Transverse colon (tissue), 4 donors: ENCODE results near the gene ADGRG3. TPM values are rescaled to one million over a fixed set of nuclear protein-coding genes. Genes with fewer than 3 reads are reported as not detected.
"Not testable (repeated sequence)": the region's sequence is repeated elsewhere in the genome, so short reads cannot be mapped to it uniquely, and the experiment has no call there.

Experiments
- DNase-seq: peaks from one replicate; pipeline ENCODE4 v3.0.0-alpha.2; 2019
- H3K27ac ChIP-seq, 4 donors: fragments of 200-600 bp; sonication (generic); 2 replicates each; pipeline ENCODE4 v1.5.1; 2016 to 2018; ENCODE audit warnings: inconsistent platforms in 4 of 4
- H3K27me3 ChIP-seq: fragments of 200-600 bp; sonication (generic); 2 replicates; pipeline ENCODE4 v1.5.1; 2017; ENCODE audit warnings: inconsistent platforms
- H3K36me3 ChIP-seq, 4 donors: fragments of 200-600 bp; sonication (generic); 2 replicates each; pipeline ENCODE4 v1.5.1; 2017 to 2019; ENCODE audit warnings: inconsistent platforms in 4 of 4
- H3K4me1 ChIP-seq, 4 donors: fragments of 200-600 bp; sonication (generic); 2 replicates each; pipeline ENCODE4 v1.5.1; 2017 to 2020; ENCODE audit warnings: inconsistent platforms in 4 of 4
- H3K4me3 ChIP-seq, 4 donors: fragments of 200-600 bp; sonication (generic); 1 replicate in 1 of 4; 2 replicates in 3 of 4; pipeline versions ENCODE4 v1.5.1 to v1.6.1; 2017 to 2019; ENCODE audit warnings: inconsistent platforms in 4 of 4
- H3K9me3 ChIP-seq, 2 donors: fragments of 200-600 bp; sonication (generic); 2 replicates each; pipeline ENCODE4 v1.5.1; 2017 to 2019; ENCODE audit warnings: inconsistent platforms in 2 of 2
- EP300 ChIP-seq: sonication (generic); formaldehyde crosslinking; IDR thresholded peaks from one replicate; pipeline ENCODE4 v1.6.1; 2017; ENCODE audit warnings: antibody characterized with exemption, low read depth
- POLR2A ChIP-seq: fragments of 450-650 bp; IDR thresholded peaks from one replicate; pipeline ENCODE4 v1.6.1; 2016; ENCODE audit warnings: antibody characterized with exemption, mild to moderate bottlenecking, moderate library complexity
- POLR2AphosphoS5 ChIP-seq, 3 donors: sonication (generic); formaldehyde crosslinking; IDR thresholded peaks; one replicate each; pipeline ENCODE4 v1.6.1; 2016; ENCODE audit warnings: antibody characterized with exemption in 3 of 3
- WGBS, 2 donors: methylation state at CpG; one replicate each; pipeline ENCODE4 v1.1.5; 2018; ENCODE audit warnings: low coverage in 1 of 2; 5-methylcytosine and 5-hydroxymethylcytosine counted together
- in situ Hi-C, 4 donors: fragments of 200-750 bp; cut with MboI; loops; one replicate each; pipeline versions ENCODE4 v1.15.0 to v1.15.1; 2017; ENCODE audit warnings: low sequenced_read_pairs in 3 of 4, low pct_ligation_motif_present in 1 of 4, low pct_unique_long_range_greater_than_20kb in 1 of 4
- intact Hi-C: fragments of 100-400 bp; cut with DNase I; formaldehyde crosslinking; loops from one replicate; pipeline ENCODE4 v1.15.1; 2023; ENCODE audit warnings: low total_unique reads
- total RNA-seq, 4 donors: library from RNA; depleted of rRNA; stranded (reverse); fragments of >200 nt; gene quantifications; one replicate each; pipeline ENCODE4 v1.1.0, GENCODE V29; 2016
- TF ChIP-seq, protein P1 (sequence below), 5 experiments: fragments of 200-600 bp in 3 of 5; fragments of 450-650 bp in 2 of 5; sonication (generic) in 3 of 5; IDR thresholded peaks; 1 replicate in 2 of 5; 2 replicates in 3 of 5; pipeline ENCODE4 v1.5.1; 2016 to 2017; ENCODE audit warnings: antibody characterized with exemption in 5 of 5, inconsistent platforms in 3 of 5, mild to moderate bottlenecking in 2 of 5, moderate library complexity in 1 of 5

The ADGRG3 gene
- total RNA-seq, 4 donors from 2014 or later: 1.5 to 2.7 (median 2.2) TPM; not detected in 1

DNA sequence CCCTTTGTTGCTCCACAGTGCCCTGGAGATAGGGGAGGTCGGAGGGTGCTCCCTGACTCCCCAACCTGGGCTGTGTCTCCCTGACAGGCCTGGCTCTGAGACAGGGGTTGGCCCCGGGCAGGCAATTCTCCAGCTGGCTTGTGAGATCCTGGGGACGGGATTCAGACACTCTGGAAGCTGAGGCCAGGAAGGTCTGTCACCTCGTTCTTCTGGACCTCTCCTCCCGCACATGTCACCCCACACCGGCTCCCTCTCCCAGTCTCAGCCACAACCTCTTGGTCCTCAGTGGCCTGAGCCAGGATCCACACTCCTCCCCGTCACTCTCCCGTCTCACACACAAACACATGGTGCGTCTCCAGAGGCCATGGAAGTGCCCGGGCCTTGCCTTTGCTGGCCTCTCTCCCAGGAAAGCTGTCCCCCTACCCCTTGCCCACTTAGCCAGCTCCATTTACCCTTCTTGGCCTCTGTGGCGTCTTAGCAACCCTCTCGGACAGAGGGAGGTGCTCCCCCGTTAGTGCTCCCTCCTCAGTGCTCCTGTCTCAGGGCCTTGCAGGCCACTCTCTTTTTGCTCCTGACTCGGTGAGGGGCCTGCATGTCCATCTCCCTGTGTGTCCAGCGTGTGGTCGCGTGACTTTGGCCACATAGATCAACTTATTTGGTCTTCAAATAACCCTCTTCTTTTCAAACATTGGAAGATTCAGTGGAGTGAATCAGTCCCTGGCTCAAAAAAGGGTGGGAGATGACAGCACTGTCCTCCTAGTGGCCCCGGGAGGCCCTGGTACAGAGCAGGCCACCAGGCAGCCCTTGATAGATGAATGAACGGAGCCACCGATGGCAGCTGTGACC is 747 bp downstream of the ADGRG3 start:
- Histone ChIP-seq H3K9me3 (no peaks in the 10 kb centered on the region), H3K27ac (no peak overlapping the region), H3K36me3 (no peaks in the 10 kb centered on the region), H3K4me1 (no peaks in the 10 kb centered on the region), H3K4me3 (no peak overlapping the region), H3K27me3 (no peaks in the 10 kb centered on the region)
- TF ChIP-seq EP300 (no peak), POLR2A (no peak), POLR2AphosphoS5 (IDR thresholded peaks at IDR 0.05) (no peak)
- TF ChIP-seq, protein P1, sequence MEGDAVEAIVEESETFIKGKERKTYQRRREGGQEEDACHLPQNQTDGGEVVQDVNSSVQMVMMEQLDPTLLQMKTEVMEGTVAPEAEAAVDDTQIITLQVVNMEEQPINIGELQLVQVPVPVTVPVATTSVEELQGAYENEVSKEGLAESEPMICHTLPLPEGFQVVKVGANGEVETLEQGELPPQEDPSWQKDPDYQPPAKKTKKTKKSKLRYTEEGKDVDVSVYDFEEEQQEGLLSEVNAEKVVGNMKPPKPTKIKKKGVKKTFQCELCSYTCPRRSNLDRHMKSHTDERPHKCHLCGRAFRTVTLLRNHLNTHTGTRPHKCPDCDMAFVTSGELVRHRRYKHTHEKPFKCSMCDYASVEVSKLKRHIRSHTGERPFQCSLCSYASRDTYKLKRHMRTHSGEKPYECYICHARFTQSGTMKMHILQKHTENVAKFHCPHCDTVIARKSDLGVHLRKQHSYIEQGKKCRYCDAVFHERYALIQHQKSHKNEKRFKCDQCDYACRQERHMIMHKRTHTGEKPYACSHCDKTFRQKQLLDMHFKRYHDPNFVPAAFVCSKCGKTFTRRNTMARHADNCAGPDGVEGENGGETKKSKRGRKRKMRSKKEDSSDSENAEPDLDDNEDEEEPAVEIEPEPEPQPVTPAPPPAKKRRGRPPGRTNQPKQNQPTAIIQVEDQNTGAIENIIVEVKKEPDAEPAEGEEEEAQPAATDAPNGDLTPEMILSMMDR (IDR thresholded peaks at IDR 0.05): no peak
- no peak for DNase-seq
- intact Hi-C loops: no loop called here
- in situ Hi-C loops: no loop called here
- 88% methylated on average over 20 of the region's 20 CpGs; no CpG with 5 or more reads in 1 of the 2 donors for WGBS, 2 donors

- H3K27me3 ChIP-seq: no peaks in the 10 kb centered on the region
- DNase-seq: no peak
- intact Hi-C loops: no loop called here
- no peaks in the 10 kb centered on the region for H3K36me3 ChIP-seq
- no peaks in the 10 kb centered on the region for H3K9me3 ChIP-seq
- TF ChIP-seq, protein P1 (IDR thresholded peaks at IDR 0.05): no peak
- TF ChIP-seq EP300 (no peak), POLR2A (no peak), POLR2AphosphoS5 (IDR thresholded peaks at IDR 0.05) (no peak)
- no peak overlapping the region for H3K27ac ChIP-seq
- 80 to 81% methylated on average over 1 to 12 of the region's 12 CpGs for WGBS, 2 donors
- in situ Hi-C loops: no loop called here
- H3K4me3 ChIP-seq: no peak overlapping the region
- no peaks in the 10 kb centered on the region for H3K4me1 ChIP-seq
These were observed 1.5 kb downstream of the ADGRG3 start for GRCh38 chr16:57669476-57670162.

- in situ Hi-C loops (no loop called here), intact Hi-C loops (no loop called here)
- DNase-seq: no peak
- Histone ChIP-seq H3K4me1 (no peaks in the 10 kb centered on the region), H3K9me3 (no peaks in the 10 kb centered on the region), H3K4me3 (no peak overlapping the region), H3K36me3 (no peaks in the 10 kb centered on the region), H3K27me3 (no peaks in the 10 kb centered on the region), H3K27ac (no peak overlapping the region)
- no peak for TF ChIP-seq POLR2AphosphoS5 (IDR thresholded peaks at IDR 0.05)
- TF ChIP-seq EP300: no peak
- TF ChIP-seq POLR2A: no peak
- TF ChIP-seq, protein P1 (IDR thresholded peaks at IDR 0.05): no peak
- WGBS, 2 donors: 50% methylated on average over 4 of the region's 4 CpGs; no CpG with 5 or more reads in 1 of the 2 donors
These were observed 2.1 kb downstream of the ADGRG3 start for GRCh38 chr16:57670196-57670595.

DNA sequence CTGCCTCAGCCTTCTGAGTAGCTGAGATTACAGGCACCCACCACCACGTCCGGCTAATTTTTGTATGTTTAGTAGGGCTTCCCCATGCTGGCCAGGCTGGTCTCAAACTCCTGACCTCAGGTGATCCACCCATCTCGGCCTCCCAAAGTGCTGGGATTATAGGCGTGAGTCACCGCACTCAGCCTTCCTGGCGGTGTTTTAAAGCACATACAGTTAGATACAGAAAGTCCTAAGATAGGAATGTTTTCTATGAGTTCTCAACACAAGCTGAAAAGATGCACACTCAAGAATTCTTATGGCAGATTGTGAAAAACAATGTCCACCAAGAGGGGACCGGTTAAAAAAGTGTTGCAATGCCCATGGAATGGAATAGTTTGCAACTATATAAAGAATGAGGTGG is 3.3 kb downstream of the ADGRG3 start:
- not testable (repeated sequence) for DNase-seq, H3K4me3 ChIP-seq

More for the DNA sequence above, 3.3 kb downstream of the ADGRG3 start:
- H3K9me3 ChIP-seq, H3K27me3 ChIP-seq, H3K36me3 ChIP-seq, intact Hi-C loops, in situ Hi-C loops, H3K27ac ChIP-seq, H3K4me1 ChIP-seq: not testable (repeated sequence)
- 87 to 88% methylated on average over 3 to 7 of the region's 7 CpGs for WGBS, 2 donors
